HG03378 (cell line): ENCODE measurements around the gene LRRC55.

ENCODE experiments used
- ATAC-seq: cut with Tn5 transposase; IDR thresholded peaks from one replicate; pipeline ENCODE4 v1.9.1; 2021; ENCODE audit warnings: mild to moderate bottlenecking, moderate library complexity; ENCODE audit not compliant: unreplicated experiment

LRRC55 gene

DNA sequence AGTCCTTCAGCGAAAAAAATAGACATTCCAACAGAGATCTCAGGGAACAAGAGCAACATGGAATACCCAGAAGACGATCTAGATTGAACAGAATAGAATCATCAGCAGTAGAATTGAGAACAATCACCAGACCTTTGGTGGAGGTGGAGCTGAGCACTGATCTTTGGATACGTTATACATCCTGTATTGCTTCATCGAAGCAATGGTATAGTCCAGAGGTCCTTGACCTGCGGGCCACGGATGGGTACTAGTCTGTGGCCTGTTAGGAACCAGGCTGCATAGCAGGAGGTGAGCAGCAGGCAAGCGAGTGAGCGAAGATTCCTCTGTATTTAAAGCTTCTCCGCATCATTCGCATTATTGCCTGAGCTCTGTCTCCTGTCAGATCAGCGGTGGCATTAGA lies 17.6 kb downstream of the LRRC55 start:
- ATAC-seq = no peak

DNA sequence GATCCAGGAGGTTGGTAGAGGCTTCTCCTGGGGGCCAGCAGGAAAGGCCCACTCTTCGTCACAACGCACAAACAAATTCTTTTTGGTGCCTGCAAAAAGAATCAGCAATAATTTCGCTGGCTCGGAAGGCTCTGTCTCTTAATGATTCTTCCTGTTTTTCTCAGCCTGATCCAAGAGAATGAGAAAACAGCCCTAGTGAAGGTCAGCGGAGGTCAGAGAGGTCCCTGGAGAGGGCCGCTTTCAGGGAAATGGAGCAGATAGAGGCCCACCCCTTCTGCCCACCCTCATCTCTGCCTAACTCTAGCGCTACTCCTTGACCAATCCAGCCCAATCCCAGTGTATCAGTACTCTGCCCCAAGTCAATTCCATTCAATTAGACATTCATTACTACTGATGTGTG lies 19.2 kb downstream of the LRRC55 start:
- no peak for ATAC-seq

DNA sequence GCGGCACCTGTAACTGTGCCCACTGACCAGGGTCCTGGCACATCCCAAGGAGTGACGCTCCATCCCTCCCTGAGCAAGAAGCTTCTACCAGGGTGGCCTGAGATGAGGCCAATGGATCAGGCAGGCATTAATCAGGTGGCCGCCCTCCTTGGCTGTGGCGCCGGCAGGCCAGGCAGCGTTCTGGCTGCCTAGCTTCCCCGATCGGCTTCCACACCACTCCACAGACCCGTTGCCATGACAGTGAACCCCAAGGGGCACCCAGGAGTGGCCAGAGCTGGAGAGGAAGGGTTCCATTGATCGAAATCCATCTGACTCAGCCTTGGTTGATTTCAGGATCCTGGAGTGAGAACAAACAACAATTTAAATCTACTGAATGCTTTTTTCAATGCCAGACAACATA lies 20.5 kb downstream of the LRRC55 start:
- no peak for ATAC-seq

DNA sequence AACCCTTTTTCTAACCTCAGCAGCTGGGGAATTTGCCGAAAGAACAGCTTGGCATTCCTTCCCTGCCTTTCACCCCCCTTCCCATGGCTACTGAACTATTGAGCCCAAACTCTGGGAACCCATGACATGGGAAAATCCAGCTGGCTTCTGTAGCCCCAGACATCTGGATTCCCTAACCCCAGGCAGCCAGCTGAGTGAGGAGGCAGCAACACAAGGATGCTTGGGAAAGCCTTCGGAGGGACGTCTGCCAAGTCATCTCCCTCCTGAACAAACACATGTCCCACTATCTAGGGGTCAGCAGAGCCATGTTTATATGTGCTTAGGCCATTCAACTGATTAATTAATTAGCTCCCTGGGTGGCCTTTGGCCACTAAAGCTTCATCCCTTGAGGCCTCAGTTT lies 21.6 kb downstream of the LRRC55 start:
- ATAC-seq = no peak

DNA sequence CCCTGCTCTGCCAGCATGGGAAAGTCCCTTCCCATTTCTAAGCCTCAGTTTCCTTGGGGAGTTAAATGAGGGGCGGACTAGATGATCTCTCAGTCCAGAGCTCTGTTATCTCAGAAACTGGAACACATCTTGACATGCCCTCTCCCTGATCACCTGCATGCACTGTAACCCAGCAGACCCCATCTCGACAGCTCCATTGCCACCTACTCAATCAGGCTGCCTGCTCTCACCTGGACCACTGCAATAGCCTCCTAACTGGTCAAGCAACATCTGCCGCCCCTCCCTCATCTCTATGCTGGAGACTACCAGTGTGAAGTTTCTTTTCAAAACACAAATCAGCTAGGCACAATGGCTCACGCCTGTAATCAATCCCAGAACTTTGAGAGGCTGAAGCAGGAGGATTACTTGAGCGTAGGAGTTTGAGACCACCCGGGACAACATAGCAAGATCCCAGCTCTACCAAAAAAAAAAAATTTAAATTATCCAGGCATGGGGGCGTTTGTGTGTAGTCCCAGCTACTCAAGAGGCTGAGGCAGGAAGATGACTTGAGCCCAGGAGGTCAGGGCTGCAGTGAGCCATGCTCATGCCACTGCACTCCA lies 22.2 kb downstream of the LRRC55 start:
- ATAC-seq = no peak

DNA sequence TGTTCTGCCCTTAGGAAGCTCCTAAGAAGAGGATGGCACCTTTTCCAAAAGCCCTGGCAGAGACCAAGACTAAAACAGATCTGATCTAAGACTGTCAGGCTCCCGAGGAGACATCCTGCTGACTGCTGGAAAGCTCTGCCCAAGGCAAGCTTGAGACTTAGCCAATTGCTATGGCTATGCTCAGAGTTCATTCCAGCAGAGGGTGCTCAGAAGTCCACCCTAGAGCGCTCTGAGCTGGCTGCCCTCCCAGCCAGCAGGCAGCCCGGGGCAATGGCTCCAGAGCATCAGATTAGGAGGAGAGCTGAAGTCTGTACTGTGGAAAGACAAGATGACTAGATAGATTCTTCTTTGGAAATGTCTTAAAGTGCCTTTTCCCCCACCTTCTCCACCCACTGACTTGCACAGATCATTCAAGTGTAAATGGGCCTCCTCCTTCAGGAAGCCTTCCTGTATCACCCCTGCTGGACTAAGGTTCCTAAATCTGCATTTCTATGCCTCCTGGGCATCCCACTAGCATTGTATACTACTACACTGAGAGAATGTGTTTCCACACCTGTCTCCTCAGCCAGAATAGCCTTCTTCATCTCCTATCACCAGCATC lies 23.4 kb downstream of the LRRC55 start:
- ATAC-seq = no peak

DNA sequence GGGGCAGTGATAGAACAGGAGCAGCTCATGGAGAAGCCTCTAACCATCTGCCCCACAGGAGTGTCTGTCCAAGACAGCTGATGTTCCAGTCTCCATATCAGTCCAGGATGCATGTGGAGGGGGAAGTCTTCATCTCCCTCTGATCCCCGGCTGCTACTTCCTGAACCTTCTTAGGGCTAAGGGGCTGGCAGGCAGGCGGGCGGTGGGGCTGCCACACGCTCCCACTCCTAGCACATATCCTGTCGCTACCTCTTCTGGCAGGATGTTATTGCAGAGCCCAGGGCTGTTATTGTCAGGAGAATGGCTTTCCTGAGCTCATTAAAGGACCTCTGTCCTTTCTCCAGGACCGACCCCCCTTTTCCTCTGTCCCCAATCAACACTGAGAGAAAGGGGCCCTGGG lies 25.4 kb downstream of the LRRC55 start:
- no peak for ATAC-seq

DNA sequence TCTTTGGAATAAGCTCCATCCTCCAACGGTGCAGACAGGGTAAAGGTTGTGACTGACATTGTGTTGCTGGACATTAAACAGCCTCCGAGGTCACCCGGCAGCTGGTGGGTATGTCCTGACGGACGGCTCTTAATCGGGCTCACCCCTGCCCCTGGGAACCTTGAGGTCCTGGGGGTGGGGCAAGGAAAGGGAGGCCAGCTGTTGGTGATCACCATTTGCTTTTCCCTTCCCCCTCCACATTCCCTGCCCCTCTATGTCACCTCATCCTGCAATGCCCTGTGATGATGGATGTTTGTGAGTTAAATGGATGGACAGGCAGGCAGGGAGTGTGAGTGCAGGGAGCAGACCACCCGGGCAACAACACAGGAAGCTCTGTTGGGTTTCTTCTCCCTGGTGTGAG lies 29.0 kb downstream of the LRRC55 start:
- no peak for ATAC-seq

DNA sequence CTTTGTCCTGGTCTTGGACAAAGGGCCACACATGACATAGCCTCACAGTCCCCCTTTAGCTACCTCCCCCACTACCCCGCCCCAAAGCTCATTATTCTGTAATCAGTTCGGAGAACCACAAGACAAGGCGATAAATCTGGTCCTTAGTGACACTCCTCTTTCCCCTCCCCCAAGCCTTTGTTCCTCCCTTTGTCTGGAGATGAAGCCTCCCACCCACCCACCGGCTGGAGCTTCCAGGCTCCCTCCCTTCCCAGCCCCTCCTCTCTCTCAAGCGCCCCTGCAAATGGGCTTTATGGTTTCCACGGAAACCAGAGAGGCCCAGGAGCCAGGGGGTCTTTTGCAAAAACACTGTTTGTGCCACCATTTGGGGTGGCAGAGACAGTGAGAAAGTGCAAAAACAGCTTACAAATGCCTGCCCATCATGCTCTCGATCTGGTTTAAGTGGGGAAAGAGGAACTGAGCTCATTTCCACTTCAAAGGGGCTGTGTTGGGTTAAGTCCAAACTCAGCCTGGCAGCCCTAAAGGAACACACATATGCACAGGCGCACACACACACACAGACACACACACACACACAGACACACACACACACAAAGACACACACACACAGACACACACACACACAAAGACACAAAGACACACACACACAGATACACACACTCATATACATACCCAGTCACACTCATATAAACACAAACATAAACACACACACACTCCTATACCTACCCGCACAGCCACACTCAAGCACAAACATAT lies 31.8 kb downstream of the LRRC55 start:
- ATAC-seq = no peak

DNA sequence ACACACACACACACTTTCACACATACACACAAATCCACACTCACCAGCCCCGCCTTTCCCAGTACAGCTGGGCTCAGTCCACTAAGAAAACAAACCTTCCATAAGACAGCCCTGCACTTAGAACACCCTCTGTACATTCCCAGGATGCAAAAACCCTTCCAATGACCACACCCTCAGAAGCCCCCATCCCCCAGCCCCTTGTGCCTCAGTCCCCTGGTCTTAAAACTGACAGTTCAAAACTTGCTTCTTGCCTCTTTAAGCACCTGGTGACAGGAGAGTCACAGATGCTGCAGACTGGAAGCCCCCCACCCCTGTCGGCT lies 32.3 kb downstream of the LRRC55 start:
- no peak for ATAC-seq

DNA sequence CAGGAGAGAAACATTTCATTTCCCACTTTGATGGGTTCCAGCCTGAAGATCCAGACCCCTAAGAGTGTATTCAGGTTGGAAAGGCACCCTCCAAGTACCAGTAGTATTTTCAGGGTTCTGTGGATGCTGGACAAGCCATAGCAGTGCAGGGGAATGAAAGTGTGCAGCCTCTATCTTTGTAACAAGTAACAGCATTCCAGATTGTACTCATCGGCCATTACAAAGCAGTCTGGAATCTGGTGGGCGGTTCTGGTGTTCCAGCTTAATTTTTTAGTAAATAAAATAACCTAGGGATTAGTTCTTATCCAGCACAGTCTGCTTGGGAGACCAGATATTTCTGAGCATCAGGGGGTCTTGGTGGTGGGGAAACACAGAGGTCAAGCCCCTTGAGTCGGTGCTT lies 32.7 kb downstream of the LRRC55 start:
- no peak for ATAC-seq

DNA sequence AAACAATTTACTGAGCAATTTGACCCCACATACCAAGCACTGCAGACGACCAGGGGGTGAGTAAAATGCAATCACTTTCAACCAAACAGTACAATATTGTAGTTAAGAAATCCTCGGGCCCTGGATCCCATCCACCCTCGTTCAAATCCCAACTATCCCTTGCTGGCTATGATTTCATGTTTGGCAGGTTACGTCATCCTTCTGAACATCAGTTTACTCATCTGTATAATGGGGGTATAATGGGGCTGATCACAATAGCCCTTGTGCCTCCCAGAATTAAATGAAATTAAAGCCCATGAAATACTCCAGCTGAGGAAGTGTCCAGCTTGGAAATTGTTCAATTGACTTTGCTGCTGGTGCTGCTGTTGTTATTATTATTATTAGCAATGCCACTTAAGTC lies 34.7 kb downstream of the LRRC55 start:
- no peak for ATAC-seq

DNA sequence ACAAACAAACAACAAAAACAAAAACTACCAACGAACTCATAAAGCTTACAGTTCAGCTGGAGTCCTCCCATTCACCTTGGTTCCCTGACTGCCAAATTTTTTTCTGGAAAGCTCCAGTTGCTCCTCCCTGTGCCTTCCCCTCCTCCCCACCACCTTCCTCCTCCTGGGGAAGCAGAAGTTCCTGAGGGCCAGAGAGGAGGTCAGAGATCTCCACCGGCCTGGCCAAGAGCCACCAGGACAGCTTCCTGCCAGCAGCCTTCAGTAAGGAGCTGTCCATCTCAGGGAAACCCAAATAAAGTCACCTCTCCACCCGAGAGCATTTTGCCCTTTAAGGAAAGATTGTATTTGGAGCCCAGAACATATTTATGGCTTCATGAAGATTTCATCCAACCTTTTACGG lies 35.3 kb downstream of the LRRC55 start:
- no peak for ATAC-seq

DNA sequence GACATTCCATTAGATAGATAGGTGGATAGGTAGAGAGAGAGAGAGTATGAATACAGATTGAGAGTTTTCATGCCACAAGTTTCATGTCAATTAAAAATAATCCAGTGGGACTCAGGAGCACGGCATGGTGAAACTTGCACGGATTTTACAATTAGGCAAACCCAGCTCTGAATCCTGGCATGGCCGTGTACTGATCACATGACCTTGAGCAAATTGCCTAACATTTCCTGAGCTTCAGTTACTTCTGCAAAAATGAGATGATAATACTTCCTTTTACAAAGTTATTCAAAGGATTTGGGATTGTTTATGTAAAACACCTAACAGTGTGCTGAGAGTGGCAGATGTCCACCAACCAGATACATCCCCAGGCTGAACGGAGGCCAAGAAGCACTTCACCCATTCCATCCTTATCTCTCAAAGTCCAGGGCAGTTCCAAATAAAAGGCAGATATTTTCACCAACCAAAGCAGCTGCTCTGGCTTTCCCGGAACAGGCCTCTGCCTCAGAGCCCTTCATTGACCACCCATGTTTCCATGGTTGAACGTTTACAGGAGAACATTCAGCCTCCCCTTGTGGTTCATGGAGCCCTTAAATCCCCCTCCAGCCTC lies 37.4 kb downstream of the LRRC55 start:
- no peak for ATAC-seq

DNA sequence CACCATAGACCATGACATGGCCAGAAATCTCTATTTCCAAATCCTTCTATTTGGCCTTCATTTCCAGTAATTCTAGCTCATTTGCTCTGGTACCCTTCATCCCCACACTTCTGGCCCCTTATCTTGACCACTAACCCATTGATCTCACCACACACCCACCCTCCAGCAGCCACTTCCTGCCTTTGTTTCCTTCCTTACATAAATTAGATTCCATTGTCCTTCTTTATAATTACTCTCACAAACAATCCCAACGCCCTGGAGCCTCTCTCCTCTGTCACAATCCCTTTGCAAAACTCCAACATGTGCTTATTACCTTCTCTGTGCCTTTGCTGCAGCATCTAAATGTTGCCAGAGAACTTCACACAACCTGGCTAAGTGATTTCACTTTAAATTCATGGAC lies 40.5 kb downstream of the LRRC55 start:
- ATAC-seq = no peak

DNA sequence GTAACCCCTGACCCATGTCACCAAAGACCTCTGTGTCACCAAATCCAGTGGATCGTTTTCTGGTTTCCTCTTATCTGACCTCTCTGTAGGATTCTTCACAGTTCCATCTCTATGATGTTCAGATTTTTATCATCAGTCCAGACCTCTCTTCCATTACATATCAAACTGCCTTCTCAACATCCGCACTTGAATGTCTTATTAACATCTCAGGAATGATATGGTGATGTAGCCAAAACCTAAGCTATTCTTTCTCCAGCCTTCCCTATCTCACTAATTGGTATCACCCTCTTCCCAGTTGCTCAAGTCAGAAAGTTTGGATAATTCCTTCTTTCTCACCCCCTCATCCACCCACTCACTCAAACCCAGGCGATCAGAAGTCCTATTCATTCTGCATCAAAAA lies 41.8 kb downstream of the LRRC55 start:
- no peak for ATAC-seq

DNA sequence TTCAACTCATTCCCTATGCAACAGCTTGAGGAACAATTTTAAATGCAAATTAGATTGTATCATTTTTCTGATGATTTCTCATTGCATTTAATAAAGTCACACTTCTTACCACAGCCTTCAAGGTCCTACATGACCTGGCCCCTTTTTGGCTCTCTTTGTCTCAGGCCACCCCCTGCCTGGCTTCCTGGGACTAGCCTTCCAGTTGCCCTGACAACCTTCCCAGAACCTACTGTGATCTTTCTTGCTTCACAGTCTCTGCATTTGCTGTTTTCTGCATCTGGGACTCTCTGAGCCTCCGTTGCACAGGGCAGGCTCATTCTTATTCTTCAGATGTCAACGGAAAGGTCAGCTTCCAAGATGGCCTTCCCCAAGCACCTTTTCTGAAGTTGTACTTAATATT lies 42.4 kb downstream of the LRRC55 start:
- no peak for ATAC-seq

DNA sequence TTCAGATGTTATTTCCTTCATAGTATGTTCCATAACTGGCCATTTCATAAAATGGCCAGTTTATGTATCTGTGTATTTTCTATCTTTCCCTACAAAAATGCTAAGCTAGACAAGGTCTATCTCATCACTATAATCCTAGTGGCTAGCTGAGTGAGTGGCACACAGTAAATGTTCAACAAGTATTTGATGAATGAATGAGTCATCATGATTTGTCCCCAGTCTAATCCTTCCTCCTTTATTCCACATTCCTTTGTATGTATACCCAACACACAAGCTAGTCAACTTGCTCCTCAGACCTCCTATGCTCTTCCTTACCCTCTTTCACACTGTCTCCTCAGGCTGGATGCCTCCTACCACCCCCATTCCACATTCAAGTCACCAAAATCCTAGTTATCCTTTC lies 42.8 kb downstream of the LRRC55 start:
- ATAC-seq = no peak

DNA sequence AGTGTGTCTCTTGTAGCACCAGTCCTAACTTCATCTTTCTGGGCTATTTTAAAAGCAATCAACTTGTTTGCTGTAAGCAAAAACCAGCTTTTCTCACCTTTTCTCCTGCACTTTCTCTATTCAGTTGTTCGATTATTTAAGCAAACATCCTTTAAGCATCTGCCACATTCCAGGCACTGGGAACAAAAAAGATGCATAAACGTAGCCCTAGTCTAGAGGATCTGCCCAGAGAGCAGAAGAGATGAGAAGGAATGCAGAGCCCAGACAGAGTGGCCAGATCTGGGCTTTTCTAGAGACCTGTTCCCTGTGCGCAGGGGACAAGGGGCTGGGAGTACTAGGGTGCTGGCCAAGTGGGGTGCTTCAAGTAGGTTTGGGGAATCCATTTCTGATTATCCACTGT lies 46.8 kb downstream of the LRRC55 start:
- no peak for ATAC-seq

DNA sequence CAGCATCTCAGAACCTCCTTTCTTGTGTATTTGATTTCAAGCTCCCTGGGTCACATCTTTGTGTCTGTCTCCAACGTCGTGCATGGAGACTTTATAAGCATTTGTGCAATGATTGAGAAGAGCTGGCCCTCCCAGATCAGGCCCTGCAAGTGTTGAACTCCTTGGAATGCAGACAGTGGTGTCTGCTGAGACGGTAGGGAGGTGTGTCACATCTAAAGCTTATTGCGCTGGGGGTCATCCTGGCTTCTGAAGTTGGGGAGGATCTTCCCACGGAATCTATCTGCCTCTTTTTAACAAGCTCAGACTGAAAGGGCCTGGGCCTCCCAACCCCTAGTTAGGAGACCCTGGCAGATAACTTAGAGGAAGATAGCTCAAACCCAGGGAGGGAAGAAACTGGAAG lies 48.6 kb downstream of the LRRC55 start:
- no peak for ATAC-seq

DNA sequence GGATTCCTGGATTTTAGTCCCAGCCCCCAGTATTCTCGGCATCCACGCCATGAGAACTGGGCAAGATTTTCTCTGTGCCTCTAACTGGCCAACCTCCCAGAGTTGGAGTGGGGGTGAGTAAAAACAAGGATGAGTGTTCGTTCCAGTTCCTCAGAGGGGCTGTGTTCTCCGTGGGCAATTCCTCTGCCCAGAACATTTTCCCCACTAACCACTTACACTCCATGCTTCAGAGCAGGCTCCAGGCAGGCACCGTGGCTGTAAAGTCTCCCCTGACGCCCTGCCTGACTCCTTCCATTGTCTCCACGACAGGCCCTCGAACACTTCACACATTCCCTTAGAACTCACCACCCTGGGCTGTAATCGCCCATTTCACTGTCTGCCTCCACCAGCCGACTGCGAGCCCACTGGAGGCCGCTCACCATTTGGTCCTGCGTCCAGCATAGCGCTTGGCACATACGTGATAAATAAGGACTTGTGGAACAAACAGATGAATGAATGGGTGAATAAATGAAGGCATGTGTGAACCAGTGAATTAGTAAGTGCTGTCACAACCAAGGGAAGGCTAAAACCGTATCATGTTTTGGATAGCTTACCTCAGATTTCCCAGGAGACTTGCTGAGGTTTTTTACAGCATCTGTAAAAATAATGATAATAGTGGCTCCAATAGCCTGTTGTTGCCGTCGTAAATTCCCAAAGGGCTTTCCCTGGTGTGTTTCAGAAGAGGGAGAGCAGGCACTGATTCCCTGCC lies 49.2 kb downstream of the LRRC55 start:
- no peak for ATAC-seq
